Peyer's patch (tissue), 4 donors: Measurements from ENCODE around the gene EFTUD2.

Experiments used
- POLR2A ChIP-seq, 2 donors: fragments of 450-650 bp; IDR thresholded peaks; one replicate each; pipeline ENCODE4 v1.5.1; 2017; ENCODE audit warnings: antibody characterized with exemption in 2 of 2, mild to moderate bottlenecking in 2 of 2, moderate library complexity in 2 of 2
- TF ChIP-seq, protein P1 (sequence below), 6 experiments: fragments of 450-650 bp in 4 of 6; fragments of 200-600 bp in 2 of 6; sonication (generic) in 1 of 6; IDR thresholded peaks; one replicate each; pipeline ENCODE4 v1.5.1; 2017 to 2019; ENCODE audit warnings: antibody characterized with exemption in 6 of 6, mild to moderate bottlenecking in 3 of 6, moderate library complexity in 1 of 6

GRCh38 chr17:44801880-44802279 is 97.4 kb downstream of the EFTUD2 start:
- TF ChIP-seq, protein P1, sequence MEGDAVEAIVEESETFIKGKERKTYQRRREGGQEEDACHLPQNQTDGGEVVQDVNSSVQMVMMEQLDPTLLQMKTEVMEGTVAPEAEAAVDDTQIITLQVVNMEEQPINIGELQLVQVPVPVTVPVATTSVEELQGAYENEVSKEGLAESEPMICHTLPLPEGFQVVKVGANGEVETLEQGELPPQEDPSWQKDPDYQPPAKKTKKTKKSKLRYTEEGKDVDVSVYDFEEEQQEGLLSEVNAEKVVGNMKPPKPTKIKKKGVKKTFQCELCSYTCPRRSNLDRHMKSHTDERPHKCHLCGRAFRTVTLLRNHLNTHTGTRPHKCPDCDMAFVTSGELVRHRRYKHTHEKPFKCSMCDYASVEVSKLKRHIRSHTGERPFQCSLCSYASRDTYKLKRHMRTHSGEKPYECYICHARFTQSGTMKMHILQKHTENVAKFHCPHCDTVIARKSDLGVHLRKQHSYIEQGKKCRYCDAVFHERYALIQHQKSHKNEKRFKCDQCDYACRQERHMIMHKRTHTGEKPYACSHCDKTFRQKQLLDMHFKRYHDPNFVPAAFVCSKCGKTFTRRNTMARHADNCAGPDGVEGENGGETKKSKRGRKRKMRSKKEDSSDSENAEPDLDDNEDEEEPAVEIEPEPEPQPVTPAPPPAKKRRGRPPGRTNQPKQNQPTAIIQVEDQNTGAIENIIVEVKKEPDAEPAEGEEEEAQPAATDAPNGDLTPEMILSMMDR (IDR thresholded peaks at IDR 0.05): no peak
- no peak for TF ChIP-seq POLR2A (IDR thresholded peaks at IDR 0.05)
